K562 (cell line): ENCODE measurements around the gene SNRPD2. TPM values are rescaled to one million over a fixed set of nuclear protein-coding genes. Genes with fewer than 3 reads are reported as not detected.

Experiments used
- CREBBP ChIP-seq: IDR thresholded peaks from one replicate; pipeline ENCODE4 v1.6.1; 2012; ENCODE audit warnings: low read depth, mild to moderate bottlenecking, control low read depth, inconsistent platforms, low read length
- CREM ChIP-seq: IDR thresholded peaks from 2 replicates; pipeline ENCODE4 v1.6.1; 2014; ENCODE audit warnings: antibody characterized with exemption, low read depth
- EHMT2 ChIP-seq: fragments of 450-650 bp; IDR thresholded peaks from 2 replicates; pipeline ENCODE4 v1.6.1; 2018; ENCODE audit warnings: antibody characterized with exemption
- HDAC3 ChIP-seq: fragments of 450-650 bp; IDR thresholded peaks from 2 replicates; pipeline ENCODE4 v1.6.1; 2018; ENCODE audit warnings: borderline replicate concordance, mild to moderate bottlenecking, moderate library complexity; ENCODE audit not compliant: partially characterized antibody
- HNRNPLL ChIP-seq: fragments of 200-400 bp; formaldehyde crosslinking; IDR thresholded peaks from 2 replicates; pipeline ENCODE4 v1.6.1; 2017; ENCODE audit warnings: low read length, low read depth, mild to moderate bottlenecking; ENCODE audit not compliant: poor library complexity, severe bottlenecking
- NFXL1 ChIP-seq: fragments of 450-650 bp; formaldehyde crosslinking; IDR thresholded peaks from 2 replicates; pipeline ENCODE4 v1.4.0; 2021; ENCODE audit warnings: mild to moderate bottlenecking
- NRF1 ChIP-seq, 2 experiments: fragments of 450-650 bp; IDR thresholded peaks in 1 of 2; conservative IDR thresholded peaks in 1 of 2; 2 replicates each; pipeline ENCODE4 v1.6.1; 2014; ENCODE audit warnings: mild to moderate bottlenecking in 2 of 2
- PRPF4 ChIP-seq: fragments of 200-400 bp; formaldehyde crosslinking; IDR thresholded peaks from one replicate; pipeline ENCODE4 v1.6.1; 2017; ENCODE audit warnings: low read length, low read depth, mild to moderate bottlenecking; ENCODE audit not compliant: insufficient read depth, poor library complexity, severe bottlenecking
- USF2 ChIP-seq: sonication (generic); formaldehyde crosslinking; IDR thresholded peaks from 2 replicates; pipeline ENCODE4 v1.5.0; 2020; ENCODE audit warnings: missing genetic modification reagents
- ZNF398 ChIP-seq: fragments of 250-450 bp; sonication (Bioruptor Pico); IDR thresholded peaks from 2 replicates; pipeline ENCODE4 v1.8.0; 2021; ENCODE audit warnings: moderate library complexity, mild to moderate bottlenecking, inconsistent platforms
- ZNF431 ChIP-seq: sonication (generic); formaldehyde crosslinking; IDR thresholded peaks from 2 replicates; pipeline ENCODE4 v1.8.0; 2022; ENCODE audit warnings: mild to moderate bottlenecking, missing genetic modification reagents
- ZNF445 ChIP-seq: fragments of 250-450 bp; sonication (Bioruptor Pico); IDR thresholded peaks from 2 replicates; pipeline ENCODE4 v1.4.0; 2020; ENCODE audit warnings: low read depth, mild to moderate bottlenecking, moderate library complexity
- polyA plus RNA-seq, 8 experiments: library from polyadenylated mRNA; depleted of rRNA in 4 of 8; stranded (reverse) in 5 of 8; unstranded in 3 of 8; fragments of >200 nt; fragmentation: Nextera tagmentation in 2 of 8; fragmentation: Illumina TruSeq in 1 of 8; extraction: Ambion mirVana in 2 of 8; extraction: Trizol in 1 of 8; gene quantifications; 2 replicates each; pipeline versions ENCODE4 v1.2.1 to v1.2.3, GENCODE V29; 2011 to 2014; ENCODE audit warnings: inconsistent platforms in 1 of 8, missing spikeins in 1 of 8
- total RNA-seq, 7 experiments: library from RNA; depleted of rRNA in 6 of 7; stranded (reverse); fragments of >200 nt in 6 of 7; fragmentation: Illumina TruSeq in 2 of 7; extraction: Trizol in 2 of 7; gene quantifications; 2 replicates each; pipeline versions ENCODE4 v1.2.1 to v1.2.3, GENCODE V29; 2011 to 2021; ENCODE audit warnings: low replicate concordance in 1 of 7
- TF ChIP-seq, protein P1 (sequence below): sonication (generic); formaldehyde crosslinking; IDR thresholded peaks from 2 replicates; pipeline ENCODE4 v1.8.0; 2022; ENCODE audit warnings: missing genetic modification reagents, mild to moderate bottlenecking, moderate library complexity, borderline replicate concordance
- TF ChIP-seq, protein P2 (sequence below): fragments of 450-650 bp; formaldehyde crosslinking; IDR thresholded peaks from 2 replicates; pipeline ENCODE4 v1.4.0; 2020; ENCODE audit warnings: mild to moderate bottlenecking, moderate library complexity
- TF ChIP-seq, protein P3 (sequence below), 2 experiments: IDR thresholded peaks; 2 replicates each; pipeline ENCODE4 v1.6.1; 2012; ENCODE audit warnings: improper control_type of control experiment in 2 of 2, low read depth in 2 of 2, low read length in 2 of 2, borderline replicate concordance in 1 of 2
- TF ChIP-seq, protein P4 (sequence below): sonication (generic); formaldehyde crosslinking; IDR thresholded peaks from 2 replicates; pipeline ENCODE4 v1.8.1; 2022; ENCODE audit warnings: missing genetic modification reagents

SNRPD2 gene
- total and polyA plus RNA-seq, 9 of the 15 experiments (the other 6 are each of a cell fraction or from before 2014, with no cell fraction given): 728 to 4,411 (median 1,029) TPM

- TF ChIP-seq, protein P1, sequence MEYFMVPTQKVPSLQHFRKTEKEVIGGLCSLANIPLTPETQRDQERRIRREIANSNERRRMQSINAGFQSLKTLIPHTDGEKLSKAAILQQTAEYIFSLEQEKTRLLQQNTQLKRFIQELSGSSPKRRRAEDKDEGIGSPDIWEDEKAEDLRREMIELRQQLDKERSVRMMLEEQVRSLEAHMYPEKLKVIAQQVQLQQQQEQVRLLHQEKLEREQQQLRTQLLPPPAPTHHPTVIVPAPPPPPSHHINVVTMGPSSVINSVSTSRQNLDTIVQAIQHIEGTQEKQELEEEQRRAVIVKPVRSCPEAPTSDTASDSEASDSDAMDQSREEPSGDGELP (CRISPR knock-in tag): peak; percentile 87
- TF ChIP-seq ZNF445 (CRISPR knock-in tag): no peak
- TF ChIP-seq HNRNPLL: peak; percentile 46
- no peak for TF ChIP-seq ZNF398 (CRISPR knock-in tag)
- no peak for TF ChIP-seq CREBBP
- TF ChIP-seq, protein P2, sequence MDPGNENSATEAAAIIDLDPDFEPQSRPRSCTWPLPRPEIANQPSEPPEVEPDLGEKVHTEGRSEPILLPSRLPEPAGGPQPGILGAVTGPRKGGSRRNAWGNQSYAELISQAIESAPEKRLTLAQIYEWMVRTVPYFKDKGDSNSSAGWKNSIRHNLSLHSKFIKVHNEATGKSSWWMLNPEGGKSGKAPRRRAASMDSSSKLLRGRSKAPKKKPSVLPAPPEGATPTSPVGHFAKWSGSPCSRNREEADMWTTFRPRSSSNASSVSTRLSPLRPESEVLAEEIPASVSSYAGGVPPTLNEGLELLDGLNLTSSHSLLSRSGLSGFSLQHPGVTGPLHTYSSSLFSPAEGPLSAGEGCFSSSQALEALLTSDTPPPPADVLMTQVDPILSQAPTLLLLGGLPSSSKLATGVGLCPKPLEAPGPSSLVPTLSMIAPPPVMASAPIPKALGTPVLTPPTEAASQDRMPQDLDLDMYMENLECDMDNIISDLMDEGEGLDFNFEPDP (CRISPR knock-in tag): no peak
- peak; percentile 71 for TF ChIP-seq CREM
- peak; percentile 83; the same call in 1 of the 2 replicates for TF ChIP-seq EHMT2
- no peak for TF ChIP-seq ZNF431 (CRISPR knock-in tag)
- TF ChIP-seq HDAC3: peak; percentile 97
- TF ChIP-seq, protein P3, sequence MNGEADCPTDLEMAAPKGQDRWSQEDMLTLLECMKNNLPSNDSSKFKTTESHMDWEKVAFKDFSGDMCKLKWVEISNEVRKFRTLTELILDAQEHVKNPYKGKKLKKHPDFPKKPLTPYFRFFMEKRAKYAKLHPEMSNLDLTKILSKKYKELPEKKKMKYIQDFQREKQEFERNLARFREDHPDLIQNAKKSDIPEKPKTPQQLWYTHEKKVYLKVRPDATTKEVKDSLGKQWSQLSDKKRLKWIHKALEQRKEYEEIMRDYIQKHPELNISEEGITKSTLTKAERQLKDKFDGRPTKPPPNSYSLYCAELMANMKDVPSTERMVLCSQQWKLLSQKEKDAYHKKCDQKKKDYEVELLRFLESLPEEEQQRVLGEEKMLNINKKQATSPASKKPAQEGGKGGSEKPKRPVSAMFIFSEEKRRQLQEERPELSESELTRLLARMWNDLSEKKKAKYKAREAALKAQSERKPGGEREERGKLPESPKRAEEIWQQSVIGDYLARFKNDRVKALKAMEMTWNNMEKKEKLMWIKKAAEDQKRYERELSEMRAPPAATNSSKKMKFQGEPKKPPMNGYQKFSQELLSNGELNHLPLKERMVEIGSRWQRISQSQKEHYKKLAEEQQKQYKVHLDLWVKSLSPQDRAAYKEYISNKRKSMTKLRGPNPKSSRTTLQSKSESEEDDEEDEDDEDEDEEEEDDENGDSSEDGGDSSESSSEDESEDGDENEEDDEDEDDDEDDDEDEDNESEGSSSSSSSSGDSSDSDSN (IDR thresholded peaks at IDR 0.05; ENCODE audit: borderline replicate concordance in 1 of 2, low read depth in 2 of 2, low read length in 2 of 2): 0 out of 4 replicates have a peak, but pooled peaks of 1 of the 2 experiments have one; percentile 32
- TF ChIP-seq, protein P4, sequence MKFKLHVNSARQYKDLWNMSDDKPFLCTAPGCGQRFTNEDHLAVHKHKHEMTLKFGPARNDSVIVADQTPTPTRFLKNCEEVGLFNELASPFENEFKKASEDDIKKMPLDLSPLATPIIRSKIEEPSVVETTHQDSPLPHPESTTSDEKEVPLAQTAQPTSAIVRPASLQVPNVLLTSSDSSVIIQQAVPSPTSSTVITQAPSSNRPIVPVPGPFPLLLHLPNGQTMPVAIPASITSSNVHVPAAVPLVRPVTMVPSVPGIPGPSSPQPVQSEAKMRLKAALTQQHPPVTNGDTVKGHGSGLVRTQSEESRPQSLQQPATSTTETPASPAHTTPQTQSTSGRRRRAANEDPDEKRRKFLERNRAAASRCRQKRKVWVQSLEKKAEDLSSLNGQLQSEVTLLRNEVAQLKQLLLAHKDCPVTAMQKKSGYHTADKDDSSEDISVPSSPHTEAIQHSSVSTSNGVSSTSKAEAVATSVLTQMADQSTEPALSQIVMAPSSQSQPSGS (CRISPR knock-in tag): no peak
- no peak for TF ChIP-seq NFXL1 (CRISPR knock-in tag)
- no peak for TF ChIP-seq USF2
- no peak for TF ChIP-seq PRPF4
- TF ChIP-seq NRF1 (conservative IDR thresholded peaks at IDR 0.05 in 1 of 2, IDR thresholded peaks at IDR 0.05 in 1 of 2): peak; percentile 65 to 72
Measured at GRCh38 chr19:45645631-45646344, 46.0 kb downstream of the SNRPD2 start (continued).
